AG04449 (cell line): Measurements from ENCODE around the gene KCNQ1.

Experiments used
- CTCF ChIA-PET: fragments of 350-600 bp; formaldehyde crosslinking; extraction: SDS; loops from one replicate; lab custom pipeline; 2021; ENCODE audit warnings: antibody characterized with exemption; lab: Yijun Ruan, JAX
- POLR2A ChIA-PET: fragments of 400-600, 350-600 bp; formaldehyde crosslinking; extraction: SDS; loops from one replicate; lab custom pipeline; 2020; ENCODE audit warnings: antibody characterized with exemption, inconsistent platforms; lab: Yijun Ruan, JAX
- DNase-seq: peaks from one replicate; pipeline ENCODE4 v3.0.0-alpha.2; 2010; ENCODE audit warnings: low read depth, low spot score
- H3K4me3 ChIP-seq: 2 replicates; pipeline ENCODE4 v1.5.1; 2011; ENCODE audit warnings: low read depth, mild to moderate bottlenecking, control low read depth, low read length
- TF ChIP-seq, protein P1 (sequence below): IDR thresholded peaks from one replicate; pipeline ENCODE4 v1.5.1; 2011; ENCODE audit warnings: mild to moderate bottlenecking, moderate library complexity, low read length, control low read depth, inconsistent platforms; ENCODE audit not compliant: insufficient read depth; ENCODE audit errors: missing control alignments

KCNQ1 gene

GRCh38 chr11:2587976-2588748 lies 143.4 kb downstream of the KCNQ1 start:
- ChIA-PET POLR2A (interaction anchor here (1.0 kb wide), 1 partner anchor 211 kb away, joined by 3 read pairs; no protein-coding TSS in a partner anchor), CTCF (no interaction called here)
- TF ChIP-seq, protein P1, sequence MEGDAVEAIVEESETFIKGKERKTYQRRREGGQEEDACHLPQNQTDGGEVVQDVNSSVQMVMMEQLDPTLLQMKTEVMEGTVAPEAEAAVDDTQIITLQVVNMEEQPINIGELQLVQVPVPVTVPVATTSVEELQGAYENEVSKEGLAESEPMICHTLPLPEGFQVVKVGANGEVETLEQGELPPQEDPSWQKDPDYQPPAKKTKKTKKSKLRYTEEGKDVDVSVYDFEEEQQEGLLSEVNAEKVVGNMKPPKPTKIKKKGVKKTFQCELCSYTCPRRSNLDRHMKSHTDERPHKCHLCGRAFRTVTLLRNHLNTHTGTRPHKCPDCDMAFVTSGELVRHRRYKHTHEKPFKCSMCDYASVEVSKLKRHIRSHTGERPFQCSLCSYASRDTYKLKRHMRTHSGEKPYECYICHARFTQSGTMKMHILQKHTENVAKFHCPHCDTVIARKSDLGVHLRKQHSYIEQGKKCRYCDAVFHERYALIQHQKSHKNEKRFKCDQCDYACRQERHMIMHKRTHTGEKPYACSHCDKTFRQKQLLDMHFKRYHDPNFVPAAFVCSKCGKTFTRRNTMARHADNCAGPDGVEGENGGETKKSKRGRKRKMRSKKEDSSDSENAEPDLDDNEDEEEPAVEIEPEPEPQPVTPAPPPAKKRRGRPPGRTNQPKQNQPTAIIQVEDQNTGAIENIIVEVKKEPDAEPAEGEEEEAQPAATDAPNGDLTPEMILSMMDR: no peak
- no peak for DNase-seq
- no peak overlapping the region for H3K4me3 ChIP-seq

DNA sequence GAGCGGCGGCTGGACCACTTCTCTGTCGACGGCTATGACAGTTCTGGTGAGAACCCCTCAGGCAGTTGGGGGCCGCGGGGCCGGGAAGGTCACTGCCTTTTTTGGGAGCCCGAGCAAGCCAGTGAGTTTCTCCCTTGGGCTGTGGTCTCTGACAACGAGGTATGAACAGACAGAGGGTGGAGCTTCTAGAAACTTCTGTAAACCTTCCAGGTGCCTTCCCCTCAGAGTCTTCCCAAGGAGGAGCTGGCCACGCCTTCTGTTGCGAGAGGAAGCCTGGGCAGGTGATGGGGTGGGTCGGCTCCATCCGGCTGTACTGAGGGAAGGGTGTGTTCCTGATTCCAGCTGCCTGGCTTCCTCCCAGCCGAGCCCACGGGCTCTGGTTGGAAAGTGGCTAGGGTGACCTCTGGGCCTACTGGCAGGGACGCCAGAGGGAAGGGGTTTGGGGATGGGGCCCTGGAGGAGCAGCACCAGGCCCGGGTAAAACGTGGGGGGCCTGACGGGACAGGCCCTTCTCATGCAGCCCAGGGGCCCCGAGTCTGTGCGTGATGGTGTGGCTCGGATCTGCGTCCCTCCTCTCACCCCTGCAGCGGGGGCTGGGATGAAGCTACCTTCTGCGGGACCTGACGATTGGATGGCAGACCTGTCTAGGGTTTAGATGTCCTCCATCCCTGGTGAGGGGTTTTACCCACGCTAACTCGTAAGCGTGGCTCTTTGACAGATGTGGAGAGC lies 144.2 kb downstream of the KCNQ1 start:
- CTCF ChIA-PET: no interaction called here

GRCh38 chr11:2589538-2589934 lies 144.7 kb downstream of the KCNQ1 start:
- POLR2A ChIA-PET: no interaction called here
- CTCF ChIA-PET: no interaction called here
- no peak for DNase-seq
- TF ChIP-seq, protein P1: no peak
- no peak overlapping the region for H3K4me3 ChIP-seq

More for the DNA sequence above, 144.2 kb downstream of the KCNQ1 start:
- POLR2A ChIA-PET: interaction anchor here (1.0 kb wide), 1 partner anchor 212 kb away, joined by 3 read pairs; no protein-coding TSS in a partner anchor
- H3K4me3 ChIP-seq: no peak overlapping the region
- TF ChIP-seq, protein P1: no peak
- DNase-seq: no peak

- CTCF ChIA-PET: no interaction called here
- no peak for DNase-seq
- H3K4me3 ChIP-seq: no peak overlapping the region
- TF ChIP-seq, protein P1: no peak
- POLR2A ChIA-PET: no interaction called here
Measured at GRCh38 chr11:2590131-2590964, 145.5 kb downstream of the KCNQ1 start.

- no peak for DNase-seq
- H3K4me3 ChIP-seq: no peak overlapping the region
- POLR2A ChIA-PET: no interaction called here
- CTCF ChIA-PET: no interaction called here
- TF ChIP-seq, protein P1: no peak
Measured at GRCh38 chr11:2590965-2591754, 146.4 kb downstream of the KCNQ1 start.
